ENCODE data around the gene ZNF683. TPM values are rescaled to one million over a fixed set of nuclear protein-coding genes. Genes with fewer than 3 reads are reported as not detected.
"Not testable (repeated sequence)": the region's sequence is repeated elsewhere in the genome, so short reads cannot be mapped to it uniquely, and the experiment has no call there.

ZNF683 gene
- total RNA-seq, 1 donor from 2014 or later = not detected

DNA sequence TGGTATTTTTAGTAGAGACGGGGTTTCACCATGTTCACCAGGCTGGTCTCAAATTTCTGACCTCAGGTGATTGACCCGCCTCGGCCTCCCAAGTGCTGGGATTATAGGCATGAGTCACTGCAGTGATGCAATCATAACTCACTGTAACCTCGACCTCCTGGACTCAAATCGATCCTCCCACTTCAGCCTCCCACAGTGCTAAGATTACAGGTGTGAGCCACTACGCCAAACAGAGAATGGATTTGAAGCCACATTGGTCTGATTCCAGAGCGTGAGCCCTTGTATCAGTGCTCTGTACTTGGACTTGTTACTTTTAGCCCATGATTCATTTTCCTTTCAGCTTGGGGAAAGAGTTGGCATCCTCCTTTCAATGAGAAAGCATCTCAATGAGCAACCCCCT lies 14.9 kb upstream of the ZNF683 start:
- DNase-seq (ENCODE audit: low spot score) = no peak

DNA sequence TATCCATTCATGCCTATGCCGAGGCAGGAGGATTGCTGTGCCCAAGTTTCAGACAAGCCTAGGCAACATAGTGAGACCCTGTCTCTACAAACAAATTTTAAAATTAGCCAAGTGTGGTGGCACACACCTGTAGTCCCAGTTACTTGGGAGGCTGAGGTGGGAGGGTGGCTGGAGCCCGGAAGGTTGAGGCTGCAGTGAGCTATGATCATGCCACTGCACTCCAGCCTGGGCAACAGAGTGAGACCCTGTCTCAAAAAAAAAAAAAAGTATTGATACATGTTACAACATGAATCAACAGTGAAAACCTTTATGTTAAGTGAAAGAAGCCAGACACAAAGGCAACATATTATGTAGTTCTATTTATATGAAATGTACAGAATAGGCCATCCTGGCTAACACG lies 12.5 kb upstream of the ZNF683 start:
- DNase-seq (ENCODE audit: low spot score) = not testable (repeated sequence)

DNA sequence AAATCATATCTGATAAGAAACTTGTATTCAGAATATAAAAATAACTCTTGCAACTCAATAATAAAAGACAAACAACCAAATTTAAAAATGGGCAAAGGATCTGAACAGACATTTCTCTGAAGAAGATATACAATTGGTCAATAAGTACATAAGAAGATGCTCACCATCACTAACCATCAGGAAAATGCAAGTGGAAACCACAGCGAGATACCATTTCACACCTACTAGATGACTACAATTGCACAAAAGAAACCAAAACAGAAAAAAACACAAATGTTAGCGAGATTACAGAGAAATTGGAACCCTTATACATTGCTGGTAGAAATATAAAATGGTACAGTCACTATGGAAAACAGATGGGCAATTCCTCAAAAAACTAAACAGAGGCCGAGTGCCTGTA lies 11.5 kb upstream of the ZNF683 start:
- no peak for DNase-seq (ENCODE audit: low spot score)

DNA sequence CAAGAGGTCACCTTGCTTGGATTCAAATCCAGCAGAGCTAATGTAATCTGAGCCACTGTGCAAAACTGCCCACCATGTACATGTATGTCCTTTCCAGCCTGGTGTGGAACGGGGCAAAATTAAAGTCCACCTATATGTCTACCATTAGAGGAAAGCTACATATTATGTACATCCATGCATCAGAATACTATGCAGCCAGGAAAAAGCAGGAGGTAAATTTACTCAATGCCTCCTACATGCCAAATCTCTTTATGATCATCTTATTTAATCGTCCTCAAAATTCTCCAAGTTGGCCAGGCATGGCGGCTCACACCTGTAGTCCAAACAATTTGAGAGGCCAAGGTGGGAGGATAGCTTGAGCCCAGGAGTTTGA lies 6.3 kb upstream of the ZNF683 start:
- no peak for DNase-seq (ENCODE audit: low spot score)

DNA sequence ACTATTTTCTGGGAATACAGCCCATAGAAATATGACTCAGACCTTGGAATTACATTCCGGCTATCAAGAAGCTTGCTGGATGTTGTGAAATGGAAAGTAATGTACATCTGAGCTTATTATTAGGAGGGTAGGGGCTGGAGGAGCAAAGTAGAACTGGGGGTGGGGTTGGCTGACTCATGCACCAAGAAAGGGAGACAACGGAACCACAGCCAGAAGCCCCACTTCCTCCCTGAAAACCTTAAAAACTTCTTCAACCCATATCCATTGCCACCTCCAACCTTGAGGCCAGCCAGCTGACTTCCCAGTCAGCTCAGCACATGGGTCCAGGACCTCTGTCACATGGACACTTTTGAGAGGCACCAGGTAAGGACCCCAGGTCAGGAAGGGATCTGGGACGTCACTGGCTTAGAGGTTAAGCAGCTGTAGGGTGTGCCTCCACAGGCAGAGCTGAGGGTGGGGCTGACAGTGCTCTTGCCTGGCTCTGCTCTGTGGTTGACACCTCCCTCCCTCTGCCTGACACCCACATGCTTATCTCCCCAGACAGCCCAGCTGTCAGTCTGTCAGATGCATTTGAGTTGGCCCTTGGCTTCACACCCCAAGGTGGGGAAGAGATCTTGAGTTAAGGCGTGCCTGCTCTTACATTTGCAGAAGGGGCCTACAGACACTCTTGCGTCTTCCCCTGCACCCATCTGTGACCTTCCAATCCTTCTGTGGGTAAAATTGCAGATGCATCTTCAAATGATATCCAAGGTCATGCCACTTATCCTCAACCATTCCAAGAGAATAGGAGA lies 5.7 kb upstream of the ZNF683 start:
- DNase-seq (ENCODE audit: low spot score) = no peak

DNA sequence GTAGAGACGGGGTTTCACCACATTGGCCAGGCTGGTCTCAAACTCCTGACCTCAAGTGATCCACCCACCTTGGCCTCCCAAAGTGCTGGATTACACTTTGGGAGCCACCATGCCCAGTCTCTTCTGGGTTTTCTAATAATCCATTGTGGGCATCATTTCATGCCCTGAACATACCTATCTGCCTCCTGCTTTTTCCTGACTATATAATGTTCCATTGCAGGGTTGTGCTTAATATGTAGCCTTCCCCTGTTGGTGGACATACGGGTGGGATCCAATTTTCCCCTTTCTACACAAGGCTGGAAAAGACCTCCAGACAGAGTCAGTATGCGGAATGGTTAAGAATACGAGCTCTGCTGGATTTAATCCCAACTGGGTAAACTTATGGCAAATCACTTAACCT lies 3.5 kb upstream of the ZNF683 start:
- no peak for DNase-seq (ENCODE audit: low spot score)

DNA sequence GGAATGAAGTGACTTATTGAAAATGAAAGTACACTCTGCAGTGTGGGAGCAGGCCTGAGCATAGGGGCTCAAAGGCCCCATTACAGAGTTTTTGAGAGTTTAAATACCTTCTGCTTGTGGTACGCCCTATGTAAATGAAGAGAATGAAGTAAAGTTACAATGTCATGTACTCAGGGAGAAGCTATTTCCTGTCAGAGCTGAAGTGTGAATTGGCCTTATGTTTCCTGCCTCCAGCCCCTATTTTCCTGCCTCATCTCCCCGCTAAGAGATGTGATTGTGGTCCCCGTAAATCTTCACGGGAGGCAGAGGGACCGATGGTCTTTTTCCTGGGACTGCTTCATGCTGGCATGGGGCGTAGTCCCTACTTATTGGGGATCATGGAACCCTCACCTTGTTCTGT lies 2.5 kb upstream of the ZNF683 start:
- DNase-seq (ENCODE audit: low spot score) = no peak

DNA sequence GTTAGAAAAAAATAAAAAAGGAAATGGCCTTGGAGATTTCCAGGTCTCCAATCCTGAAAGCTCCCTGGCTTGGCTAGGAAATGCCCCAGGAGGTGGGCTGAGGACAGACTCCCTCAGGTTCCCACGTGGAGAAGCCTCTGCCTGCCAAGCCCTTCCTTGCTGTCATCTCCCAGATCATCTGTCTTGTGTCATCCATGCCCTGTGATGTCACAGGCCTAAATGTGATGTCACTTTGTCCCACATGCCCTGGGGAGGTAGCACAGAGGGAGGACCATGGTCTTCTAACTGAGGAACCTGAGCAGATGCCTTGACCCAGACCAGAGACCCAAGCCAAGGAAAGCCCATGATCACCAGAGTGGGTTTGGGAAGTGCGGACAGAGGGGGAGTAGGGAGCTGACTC lies 1.8 kb upstream of the ZNF683 start:
- DNase-seq (ENCODE audit: low spot score) = not testable (repeated sequence)

DNA sequence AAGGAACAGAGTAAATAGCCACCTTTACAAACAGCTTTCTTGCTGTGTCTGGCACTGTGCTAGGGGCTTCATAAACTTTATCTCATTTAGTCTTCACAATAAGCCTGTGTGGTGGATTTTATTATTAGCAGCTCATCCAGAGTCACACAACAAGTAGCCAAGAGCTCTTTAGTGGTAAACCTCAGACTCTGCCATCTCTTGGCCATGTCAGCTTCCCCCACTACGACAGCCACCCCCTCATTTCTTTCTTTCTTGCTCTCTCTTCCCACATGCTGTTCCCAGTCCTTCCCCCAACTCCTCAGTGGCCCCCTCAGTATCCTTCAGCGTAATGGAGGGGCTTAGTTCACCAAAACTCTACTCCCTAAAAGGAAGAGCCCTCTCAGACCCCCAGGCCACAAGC lies 1.2 kb upstream of the ZNF683 start:
- DNase-seq (ENCODE audit: low spot score) = no peak

DNA sequence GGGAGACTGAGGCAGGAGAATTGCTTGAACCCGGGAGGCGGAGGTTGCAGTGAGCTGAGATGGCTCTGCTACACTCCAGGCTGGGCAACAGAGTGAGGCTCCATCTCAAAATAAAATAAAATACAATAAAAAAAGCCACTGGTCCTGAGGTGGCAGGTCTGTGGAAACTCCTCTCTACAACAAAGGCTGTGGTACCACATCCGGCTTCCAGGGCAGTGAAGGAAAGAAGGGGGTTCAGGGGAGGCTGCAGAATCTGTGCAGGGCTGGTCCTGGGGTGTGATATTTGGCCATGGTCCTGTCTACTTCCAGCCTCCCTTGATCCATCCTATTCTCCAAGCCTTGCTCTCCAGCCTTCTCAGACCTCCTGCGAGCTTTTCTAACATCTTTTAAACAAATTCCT lies 731 bp upstream of the ZNF683 start:
- no peak for DNase-seq (ENCODE audit: low spot score)

DNA sequence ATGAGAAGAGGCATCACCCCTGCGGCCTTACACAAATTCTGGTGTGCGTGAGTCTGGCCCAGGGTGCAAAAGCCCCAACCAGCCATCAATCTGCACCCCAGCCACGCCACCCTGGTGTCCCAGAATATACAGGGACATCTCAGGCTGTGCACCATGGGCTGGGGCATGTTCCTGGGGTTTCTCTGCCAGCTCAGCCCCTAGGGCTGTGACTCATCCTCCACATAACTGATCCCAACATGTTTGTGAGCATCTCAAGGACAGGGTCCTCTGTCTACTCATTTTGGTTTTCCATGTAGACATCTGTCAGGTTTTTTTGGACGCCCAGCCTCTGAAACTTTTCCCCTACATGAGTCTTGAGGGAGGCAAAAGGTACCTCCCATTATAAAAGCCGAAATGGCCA lies 511 bp downstream of the ZNF683 start:
- DNase-seq (ENCODE audit: low spot score) = no peak

DNA sequence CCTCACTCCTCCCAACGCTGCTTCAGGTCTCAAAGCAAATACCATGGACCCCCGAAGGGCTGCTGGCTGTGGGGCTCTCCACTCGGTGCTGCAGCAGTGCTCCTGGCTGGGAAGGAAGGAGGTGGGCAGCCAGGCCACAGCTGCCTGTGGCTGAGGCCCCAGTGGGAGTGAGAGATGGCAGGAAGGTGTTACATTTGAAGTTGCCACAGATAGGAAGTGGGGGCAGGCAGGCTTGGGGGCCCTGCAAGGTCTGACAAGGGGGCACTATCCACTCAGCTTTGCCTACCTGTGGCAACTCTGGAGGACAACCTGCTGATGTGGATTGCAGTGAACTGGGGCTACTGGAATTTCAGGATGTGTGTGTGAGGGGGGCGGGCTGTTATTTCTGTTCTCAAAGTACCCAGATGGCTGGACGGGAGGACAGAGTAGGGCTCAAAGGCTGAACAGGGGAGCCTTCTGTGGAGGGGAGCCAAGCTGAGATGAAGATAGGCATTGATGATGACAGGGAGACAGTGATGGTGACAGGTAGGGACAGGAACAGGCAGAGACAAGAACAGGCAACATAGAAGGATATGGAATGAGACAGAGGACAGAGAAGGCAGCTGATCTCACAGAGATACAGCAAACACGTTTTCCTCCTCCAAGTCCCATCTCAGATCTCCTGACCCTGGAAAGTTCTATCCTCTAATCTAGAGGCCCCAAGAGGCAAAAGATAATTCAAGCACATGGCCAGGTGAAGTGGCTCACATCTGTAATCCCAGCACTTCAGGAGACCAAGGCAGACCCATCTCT lies 1.8 kb downstream of the ZNF683 start:
- no peak for DNase-seq (ENCODE audit: low spot score)

DNA sequence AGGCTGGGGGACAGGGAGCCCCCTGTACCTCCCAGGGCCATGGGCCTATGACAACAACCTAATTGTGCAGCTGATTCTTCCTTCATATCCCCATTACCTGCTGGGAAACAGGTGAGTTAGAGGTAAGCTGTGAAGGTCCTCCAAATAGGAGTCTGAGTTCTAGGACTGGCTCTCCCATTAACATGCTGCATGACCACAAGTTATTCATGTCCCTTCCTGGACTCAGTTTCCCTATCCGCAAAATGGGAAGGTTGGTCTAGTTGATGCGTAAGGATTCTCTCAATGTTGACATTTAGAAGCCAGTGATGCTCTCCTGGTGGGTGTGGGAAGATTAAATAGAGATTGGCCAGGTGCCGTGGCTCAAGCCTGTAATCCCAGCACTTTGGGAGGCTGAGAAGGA lies 4.1 kb downstream of the ZNF683 start:
- no peak for DNase-seq (ENCODE audit: low spot score)

DNA sequence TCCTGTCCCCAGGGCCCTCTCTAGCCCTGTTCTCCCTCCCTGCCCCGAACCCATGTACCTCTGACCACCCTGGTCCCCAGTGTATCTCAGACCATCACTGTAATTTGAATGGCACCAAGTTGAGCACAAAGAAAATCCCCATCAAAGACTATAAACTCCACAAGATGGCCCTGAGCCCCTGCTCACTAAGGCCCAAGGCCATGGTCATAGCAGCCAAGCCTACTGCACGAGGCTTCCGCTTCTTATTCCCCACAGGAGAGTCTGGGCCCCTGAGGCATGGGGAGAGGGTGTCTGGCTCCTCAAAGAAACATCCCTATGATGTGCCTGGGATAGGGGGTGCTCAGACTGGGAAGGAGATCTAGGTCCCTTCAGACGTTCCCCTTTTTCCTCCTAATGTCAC lies 4.5 kb downstream of the ZNF683 start:
- DNase-seq (ENCODE audit: low spot score) = no peak

DNA sequence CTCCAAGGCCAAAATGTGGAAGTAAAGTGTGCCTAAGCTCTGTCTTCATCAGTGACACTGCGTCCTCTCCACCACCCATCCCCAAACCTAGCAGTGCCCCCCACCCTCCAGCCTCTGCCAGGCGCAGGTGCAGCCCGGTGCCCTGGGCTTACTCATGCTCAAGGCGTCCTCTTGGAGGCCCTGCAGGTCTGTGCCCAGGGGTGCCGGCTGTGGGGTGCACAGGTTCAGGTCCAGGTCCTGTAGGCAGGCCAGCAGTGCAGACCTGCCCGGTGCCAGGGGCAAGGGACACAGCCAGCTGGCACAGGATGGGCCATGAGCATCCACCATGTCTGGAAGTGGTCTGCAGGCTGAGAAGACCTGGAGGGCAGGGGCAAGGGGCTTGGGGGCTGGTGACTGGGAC lies 5.1 kb downstream of the ZNF683 start:
- no peak for DNase-seq (ENCODE audit: low spot score)

DNA sequence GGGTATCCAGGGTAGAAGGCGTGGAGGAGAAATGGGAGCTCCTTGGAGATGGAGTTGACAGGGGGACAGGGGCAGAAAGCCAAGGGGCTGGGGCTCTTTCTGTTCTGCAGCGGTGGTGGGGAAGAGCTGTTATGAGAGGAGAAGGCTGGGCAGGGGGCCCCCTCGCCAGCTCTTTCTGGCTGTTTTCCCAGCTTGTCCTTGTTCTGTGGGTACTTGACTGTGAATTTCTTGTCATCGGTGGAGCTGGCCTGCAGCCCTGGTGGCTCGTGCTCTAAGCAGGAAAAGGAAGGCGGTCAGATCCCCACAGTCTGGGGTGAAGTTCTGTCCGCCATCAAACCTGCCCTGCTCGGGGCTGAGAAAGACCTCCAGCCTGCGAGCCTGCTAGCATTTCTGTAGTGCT lies 7.6 kb downstream of the ZNF683 start:
- DNase-seq (ENCODE audit: low spot score) = no peak

DNA sequence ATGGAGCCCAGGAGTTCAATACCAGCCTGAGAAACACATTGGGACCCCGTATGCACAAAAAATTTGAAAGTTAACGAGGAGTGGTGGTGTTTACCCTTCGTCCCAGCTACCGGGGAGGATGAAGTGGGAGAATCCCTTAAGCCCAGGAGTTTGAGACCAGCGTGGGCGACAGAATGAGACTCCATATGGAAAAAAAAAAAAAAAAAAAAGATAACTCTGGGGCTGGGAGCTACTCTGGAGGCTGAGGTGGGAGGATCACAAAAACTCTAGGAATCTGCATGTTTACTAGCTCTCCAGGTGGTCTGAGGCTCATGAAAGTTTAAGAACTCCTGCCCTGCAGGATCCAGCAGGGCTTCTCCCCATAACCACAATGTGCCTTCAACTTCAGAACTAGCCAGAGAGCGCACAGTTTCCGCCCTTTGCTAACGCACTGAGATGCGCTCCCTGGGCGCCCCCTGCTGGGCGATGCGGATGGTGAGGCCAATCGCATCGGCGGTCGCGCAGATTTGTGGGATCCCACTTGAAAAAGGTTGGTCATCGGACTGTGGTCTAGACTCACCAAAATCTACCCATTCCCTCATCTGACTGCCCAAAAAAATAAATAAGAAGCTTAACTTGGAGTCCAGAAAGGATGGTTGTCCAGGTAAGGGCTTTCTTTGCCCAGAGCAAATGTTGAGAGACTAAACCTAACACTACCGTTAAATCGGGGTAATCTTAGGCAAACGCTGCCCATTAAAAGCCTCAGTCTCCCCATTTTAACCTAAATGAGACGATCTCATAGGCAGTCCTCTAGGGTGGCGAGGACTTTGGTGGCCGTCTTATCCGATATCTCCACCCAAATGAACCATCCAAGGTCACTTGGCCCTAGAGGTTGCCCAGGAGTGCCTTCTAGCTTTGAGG lies 8.8 kb downstream of the ZNF683 start:
- DNase-seq (ENCODE audit: low spot score) = peak; percentile 94

DNA sequence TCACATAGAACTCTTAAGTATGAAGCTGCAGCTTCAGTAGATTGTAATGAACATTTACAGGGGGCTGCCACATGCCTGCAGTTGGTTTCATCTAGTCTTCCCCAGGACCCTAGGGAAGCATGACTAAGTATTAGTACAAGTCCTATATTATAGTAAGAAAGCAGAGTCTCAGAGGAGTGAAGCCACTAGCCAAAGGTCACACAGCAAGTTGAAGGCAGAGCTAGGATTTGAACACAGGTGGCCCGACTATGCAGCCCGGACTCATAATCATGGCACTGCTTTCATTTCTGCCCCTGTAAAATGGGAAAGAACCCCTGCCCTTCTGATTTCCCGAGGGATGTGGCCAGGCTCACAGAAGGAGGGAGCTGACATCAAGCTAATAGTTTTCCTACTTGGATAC lies 10.2 kb downstream of the ZNF683 start:
- no peak for DNase-seq (ENCODE audit: low spot score)

DNA sequence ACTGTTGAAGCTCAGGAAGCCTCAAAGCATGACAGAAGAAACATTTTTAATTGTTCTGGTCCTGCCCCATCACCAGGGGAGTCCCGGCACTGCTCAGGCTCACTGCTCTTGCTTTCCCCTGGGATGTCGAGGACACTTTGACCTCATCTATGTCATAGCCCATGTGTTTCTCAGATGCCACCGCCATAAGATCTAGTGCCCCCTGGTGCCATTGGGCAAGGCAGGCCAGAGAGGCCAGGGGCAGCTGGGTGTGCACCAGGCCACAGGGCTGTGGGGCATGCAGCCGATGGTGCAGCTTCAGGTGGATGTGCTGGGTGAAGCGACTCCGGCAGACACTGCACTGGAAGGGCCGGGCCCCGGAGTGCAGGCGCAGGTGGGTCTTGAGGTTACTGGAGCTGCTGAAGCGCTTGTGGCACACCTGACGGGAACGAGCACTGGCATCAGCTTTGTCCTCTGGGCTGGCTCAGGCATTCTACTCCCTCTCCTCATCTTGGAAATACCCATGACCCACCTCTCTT lies 10.9 kb downstream of the ZNF683 start:
- DNase-seq (ENCODE audit: low spot score) = no peak

DNA sequence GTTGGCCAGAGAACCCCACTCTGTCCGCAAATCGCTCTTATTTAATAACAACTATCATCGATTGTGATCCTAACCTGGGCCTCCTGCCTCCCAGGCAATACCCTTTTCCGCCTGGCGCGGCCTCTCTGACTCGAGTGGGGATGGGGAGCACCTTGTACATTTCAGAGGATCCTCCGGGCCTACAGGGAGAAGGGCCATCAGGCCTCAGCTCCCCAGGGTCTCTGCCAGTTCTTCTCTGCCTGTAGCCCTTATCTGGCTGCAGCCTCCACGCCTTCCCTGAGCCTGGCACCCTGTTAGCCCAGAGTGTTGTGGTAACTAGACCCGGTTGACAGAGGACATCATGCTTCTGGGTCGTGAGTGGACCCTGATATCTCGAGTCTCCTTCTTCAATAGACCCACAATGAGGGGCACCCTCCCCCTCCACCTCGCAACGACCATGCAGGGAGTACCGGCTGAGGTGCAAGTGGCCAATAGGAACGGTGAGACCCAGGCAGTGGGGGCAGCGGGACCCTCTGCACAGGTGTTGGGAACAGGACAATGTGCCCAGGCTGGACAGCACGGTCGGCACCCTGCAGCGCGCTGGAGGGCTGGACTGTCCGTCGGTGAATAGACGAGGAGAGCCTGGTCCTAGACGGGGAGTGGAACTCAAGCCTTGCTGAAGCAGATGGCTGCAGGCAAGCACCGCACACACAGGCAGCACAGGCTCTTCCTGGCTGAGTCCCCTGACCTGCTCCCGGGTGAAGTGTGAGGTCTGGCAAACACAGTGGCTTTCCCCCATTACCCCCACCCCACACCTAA lies 11.5 kb downstream of the ZNF683 start:
- no peak for DNase-seq (ENCODE audit: low spot score)
